ENCODE data around the gene CCL5.

DNA sequence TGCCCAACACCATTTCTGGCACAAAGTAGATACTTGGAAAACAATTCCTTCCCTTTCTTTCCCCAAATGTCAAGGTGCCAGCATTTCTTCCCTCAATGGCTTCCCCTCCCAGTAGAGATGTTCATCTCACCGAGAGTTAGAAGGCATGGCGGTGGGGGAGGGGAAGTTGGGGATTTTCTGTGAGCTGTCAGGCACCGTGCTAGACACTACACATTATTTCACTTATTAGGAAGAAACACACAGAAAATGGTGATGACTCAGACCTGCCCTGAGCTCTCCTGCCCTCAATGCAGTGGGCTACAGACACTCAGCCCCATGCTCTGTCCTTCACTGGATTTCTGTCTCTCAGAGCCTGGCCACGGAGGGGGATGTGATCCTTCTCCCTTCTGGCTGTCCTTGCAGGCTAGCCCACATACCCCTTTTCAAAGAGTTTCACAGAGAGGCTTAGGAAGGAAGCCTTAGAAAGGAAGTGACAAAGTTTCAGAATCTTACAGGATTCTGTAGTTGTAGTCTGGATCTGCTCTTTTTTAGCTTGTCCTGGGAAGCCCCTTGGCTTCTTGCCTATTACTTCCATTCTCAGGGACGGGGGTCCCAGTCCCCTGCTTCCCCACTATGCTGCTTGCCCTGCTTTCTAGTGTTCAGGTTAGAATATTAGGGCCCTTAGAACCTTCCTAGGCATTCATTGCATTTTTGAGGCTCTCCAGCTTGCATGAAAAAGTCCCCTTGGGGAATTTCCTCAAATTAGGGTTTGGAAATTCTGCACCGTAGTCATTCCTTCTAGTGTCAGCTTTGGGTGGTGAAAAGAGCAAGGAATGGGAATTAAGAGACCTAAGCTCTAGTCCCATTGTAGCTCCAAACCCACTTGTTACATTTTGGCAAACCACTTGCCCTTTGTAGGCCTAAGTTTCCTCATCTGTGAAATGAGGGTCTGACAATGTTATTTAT lies 12.2 kb upstream of the CCL5 start:
- TF ChIP-seq, protein P1, sequence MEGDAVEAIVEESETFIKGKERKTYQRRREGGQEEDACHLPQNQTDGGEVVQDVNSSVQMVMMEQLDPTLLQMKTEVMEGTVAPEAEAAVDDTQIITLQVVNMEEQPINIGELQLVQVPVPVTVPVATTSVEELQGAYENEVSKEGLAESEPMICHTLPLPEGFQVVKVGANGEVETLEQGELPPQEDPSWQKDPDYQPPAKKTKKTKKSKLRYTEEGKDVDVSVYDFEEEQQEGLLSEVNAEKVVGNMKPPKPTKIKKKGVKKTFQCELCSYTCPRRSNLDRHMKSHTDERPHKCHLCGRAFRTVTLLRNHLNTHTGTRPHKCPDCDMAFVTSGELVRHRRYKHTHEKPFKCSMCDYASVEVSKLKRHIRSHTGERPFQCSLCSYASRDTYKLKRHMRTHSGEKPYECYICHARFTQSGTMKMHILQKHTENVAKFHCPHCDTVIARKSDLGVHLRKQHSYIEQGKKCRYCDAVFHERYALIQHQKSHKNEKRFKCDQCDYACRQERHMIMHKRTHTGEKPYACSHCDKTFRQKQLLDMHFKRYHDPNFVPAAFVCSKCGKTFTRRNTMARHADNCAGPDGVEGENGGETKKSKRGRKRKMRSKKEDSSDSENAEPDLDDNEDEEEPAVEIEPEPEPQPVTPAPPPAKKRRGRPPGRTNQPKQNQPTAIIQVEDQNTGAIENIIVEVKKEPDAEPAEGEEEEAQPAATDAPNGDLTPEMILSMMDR (IDR thresholded peaks at IDR 0.05; ENCODE audit: low read length), result no peak
- no peak for TF ChIP-seq EZH2 (IDR thresholded peaks at IDR 0.05; ENCODE audit: borderline replicate concordance, low read length)
